ES-I3 (cell line): ENCODE data around the gene ADAMTSL2.
A peak's percentile ranks its signal among the peaks of the same experiment; 100 is the strongest.

Experiments used
- H3K36me3 ChIP-seq: 2 replicates; pipeline ENCODE4 v1.6.1; 2013; ENCODE audit warnings: mild to moderate bottlenecking, low read length, control low read depth, moderate library complexity; ENCODE audit not compliant: insufficient read depth
- H3K4me1 ChIP-seq: 2 replicates; pipeline ENCODE4 v1.6.1; 2013; ENCODE audit warnings: mild to moderate bottlenecking, control low read depth, low read length; ENCODE audit not compliant: insufficient read depth
- H3K9ac ChIP-seq: 2 replicates; pipeline ENCODE4 v1.6.1; 2013; ENCODE audit warnings: low read depth, mild to moderate bottlenecking, low read length, moderate library complexity
- H3K9me3 ChIP-seq: 2 replicates; pipeline ENCODE4 v1.6.1; 2013; ENCODE audit warnings: mild to moderate bottlenecking, low read length, moderate library complexity; ENCODE audit not compliant: control insufficient read depth, insufficient read depth

The ADAMTSL2 gene

DNA sequence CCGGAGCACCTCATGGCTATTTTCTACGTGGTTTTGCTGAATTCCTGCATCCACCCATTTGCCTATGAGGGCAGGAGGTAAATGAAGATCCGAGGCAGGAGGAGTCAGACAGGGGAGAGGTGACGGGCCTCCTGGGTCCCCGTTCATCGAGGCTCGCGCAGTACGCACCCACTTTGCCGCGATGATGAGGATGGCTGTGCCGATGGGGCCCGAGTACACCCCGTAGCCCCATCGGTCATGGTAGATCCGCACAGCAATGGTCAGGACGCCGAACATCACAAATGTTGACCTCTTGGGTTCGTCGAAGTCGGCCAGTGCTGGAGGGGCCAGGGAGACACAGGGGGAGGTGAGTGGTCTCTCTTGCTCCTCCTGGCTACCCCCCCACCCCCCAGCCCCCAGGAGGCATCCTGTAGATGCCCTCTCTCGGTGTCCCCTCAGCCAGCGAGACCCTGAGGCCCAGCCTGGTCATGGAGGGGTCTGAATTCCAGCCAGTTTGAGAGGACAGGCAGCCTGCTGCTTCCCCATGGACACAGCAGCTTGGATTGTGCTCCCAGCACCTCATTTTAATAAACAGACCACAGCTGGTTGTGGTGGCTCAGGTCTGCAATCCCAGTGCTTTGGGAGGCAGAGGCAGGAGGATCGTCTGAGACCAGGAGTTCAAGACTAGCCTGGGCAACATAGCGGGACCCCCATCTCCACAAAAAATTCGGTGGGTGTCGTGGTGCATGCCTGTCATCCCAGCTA, 15.6 kb upstream of the ADAMTSL2 start:
- Histone ChIP-seq H3K4me1 (no peaks in the 10 kb centered on the region), H3K9ac (no peak overlapping the region), H3K36me3 (no peaks in the 10 kb centered on the region), H3K9me3 (no peaks in the 10 kb centered on the region)

DNA sequence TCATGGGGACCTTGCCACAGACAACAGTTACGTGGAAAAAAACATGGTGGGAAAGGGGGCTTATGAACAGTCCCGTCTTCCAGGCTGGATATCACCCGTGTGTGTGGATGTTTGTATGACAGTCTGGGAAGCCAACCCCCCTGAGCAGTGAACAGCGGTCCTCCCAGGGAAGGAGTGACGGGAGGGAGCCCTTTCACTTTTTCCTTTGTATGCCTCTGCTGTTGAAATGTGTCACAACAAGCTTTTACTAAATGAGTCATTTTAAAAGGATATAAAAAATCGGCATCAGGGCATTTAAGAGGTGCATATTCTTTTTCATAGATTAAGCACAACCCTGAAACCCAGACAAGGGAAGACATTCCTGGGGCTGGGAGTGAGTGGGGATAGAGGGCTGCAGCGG, 14.8 kb upstream of the ADAMTSL2 start:
- no peak overlapping the region for H3K9ac ChIP-seq
- no peaks in the 10 kb centered on the region for H3K36me3 ChIP-seq
- no peaks in the 10 kb centered on the region for H3K9me3 ChIP-seq
- no peaks in the 10 kb centered on the region for H3K4me1 ChIP-seq

DNA sequence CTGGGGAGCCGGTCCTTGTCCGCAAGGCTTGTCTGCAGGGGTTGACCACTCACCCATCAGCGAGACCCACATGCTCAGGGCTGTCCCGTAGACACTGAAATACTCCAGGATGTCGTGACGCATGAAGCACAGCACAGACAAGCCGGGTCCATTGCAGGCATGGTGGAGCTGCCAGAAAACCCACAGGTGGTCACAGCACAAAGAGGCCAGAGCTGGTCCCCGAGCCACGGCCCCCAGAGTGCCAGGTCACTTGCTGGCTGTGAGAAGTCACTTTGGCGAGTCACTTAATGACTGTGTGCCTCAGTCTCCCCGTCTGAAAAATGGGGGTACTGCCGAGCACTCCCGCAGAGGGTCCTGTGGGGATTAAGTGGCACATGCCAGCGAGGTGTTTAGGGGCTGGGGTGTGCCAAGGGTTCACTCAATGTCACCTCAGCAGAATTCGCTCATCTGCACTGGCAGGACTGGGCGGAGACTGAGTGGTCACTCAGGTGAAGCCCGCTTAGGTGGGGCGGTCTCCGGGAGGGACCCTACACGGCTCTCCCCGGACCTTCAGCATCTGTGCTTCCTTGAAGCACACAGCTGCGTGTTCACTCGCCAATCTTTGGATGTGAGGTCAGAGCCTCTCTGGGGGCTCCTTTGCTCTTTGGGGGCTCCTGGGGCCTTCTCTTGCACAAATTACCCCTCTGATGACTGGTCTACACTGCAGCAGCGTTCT, 14.2 kb upstream of the ADAMTSL2 start:
- H3K36me3 ChIP-seq, result no peaks in the 10 kb centered on the region
- no peaks in the 10 kb centered on the region for H3K4me1 ChIP-seq
- H3K9ac ChIP-seq, result no peak overlapping the region
- H3K9me3 ChIP-seq, result no peaks in the 10 kb centered on the region

DNA sequence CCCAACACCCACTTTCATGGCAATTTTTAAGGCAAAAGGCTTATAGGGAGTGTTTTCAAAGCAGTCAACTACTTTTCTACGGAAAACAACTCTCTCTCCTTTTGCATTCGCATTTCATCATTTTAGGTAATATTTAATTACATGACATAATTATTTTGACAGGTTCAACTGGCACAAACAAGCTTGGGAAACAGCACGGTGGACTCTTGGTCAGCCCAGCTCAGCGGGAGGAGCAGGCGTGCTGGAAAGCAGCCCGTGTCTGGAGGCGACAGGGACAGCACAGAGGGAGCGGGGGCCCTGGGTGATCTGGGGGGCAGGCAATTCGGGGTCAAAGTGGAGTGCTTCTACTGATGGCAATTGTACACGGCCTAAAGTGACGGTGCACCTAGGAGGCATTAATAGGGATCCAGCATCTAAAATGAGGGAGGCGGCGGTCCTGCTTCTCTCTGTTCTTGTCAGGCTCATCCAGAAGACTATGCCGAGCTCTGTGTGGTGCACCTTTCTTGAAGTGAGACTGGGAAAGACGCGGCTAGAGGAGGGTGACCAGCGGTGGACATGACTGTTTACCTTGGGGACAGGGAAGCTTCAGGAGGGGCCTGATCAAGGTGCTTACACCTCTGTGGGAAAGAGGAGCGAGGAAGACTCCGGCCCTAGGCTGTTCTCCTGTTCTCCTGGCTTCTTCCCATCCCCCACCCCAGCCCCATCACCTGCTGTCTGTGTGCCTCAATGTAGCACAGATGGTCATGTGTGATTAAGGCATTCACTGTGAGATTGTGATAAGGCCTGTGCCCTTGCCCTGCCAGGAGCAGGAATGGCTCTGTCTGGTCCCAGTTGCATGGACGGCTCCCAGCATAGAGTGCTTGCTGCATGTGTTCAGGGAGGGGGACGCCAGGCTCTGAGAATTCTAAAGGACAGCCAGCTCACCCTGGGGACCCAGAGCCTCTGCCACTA, 13.1 kb upstream of the ADAMTSL2 start:
- H3K9ac ChIP-seq, result no peak overlapping the region
- H3K4me1 ChIP-seq, result peaks cover 8% of the 10 kb centered on the region
- no peaks in the 10 kb centered on the region for H3K36me3 ChIP-seq
- no peaks in the 10 kb centered on the region for H3K9me3 ChIP-seq

DNA sequence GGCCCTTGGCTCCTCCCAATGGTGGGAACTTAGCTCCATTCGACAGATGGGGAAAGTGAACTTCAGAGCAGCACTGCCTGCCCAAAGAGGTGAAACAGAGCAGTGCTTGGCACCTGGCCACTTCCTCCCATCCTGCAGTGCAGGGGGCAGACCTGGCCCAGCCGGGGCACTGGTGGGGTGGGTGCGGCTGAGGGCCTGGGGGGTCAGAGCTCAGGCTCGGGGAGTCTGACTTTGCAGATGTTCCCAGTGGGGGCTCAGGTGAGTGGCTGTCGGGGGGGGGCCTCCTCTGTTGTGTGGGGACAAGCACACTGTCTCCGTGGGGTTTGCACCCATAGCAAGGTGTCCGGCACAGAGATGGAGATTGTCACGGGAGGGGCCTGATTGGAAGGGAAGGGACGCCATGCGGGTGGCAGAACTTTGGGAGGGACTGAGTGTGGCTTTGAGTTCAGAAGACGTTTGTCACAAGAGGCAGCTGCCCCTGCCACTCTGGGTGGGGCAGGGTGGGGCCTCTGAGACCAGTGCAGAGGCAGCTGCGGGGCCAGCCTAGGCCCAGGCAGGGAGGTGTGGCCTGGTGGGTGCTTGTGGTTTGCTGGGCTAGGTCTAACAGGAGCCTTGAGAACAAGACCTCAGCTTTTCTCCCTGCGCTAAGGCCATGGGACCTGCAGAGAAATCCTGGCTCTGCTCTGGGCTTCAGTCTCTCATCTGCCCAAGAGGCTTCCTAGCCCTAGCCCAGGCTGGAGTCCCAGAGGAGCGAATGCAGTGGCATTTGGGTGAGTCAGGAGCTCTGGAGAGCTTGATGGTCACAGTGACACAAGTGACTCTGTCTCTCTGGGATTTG, 12.2 kb upstream of the ADAMTSL2 start:
- no peak overlapping the region for H3K9ac ChIP-seq
- H3K36me3 ChIP-seq, result no peaks in the 10 kb centered on the region
- no peaks in the 10 kb centered on the region for H3K9me3 ChIP-seq
- H3K4me1 ChIP-seq, result peaks cover 15% of the 10 kb centered on the region

DNA sequence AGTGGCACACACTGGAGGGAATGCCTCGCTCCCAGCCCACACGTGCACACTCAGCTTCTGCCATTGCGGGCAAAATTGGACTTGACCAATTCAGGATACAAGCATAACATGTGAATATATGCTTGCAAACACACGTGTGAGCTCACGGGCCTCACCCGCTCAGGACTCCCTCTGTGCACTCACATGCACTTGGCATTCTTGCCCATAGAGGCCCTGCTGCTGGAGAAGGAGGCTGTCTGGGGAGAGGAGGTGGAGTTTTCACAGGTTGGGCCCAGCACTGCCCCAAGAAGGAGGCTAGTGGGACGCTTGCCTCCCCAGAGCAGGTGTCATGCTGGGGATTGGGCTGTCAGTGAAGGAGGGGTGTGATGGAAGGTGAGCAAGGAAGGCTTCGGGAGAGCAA, 11.4 kb upstream of the ADAMTSL2 start:
- Histone ChIP-seq H3K9me3 (no peaks in the 10 kb centered on the region), H3K9ac (no peak overlapping the region), H3K4me1 (peaks cover 22% of the 10 kb centered on the region), H3K36me3 (no peaks in the 10 kb centered on the region)

DNA sequence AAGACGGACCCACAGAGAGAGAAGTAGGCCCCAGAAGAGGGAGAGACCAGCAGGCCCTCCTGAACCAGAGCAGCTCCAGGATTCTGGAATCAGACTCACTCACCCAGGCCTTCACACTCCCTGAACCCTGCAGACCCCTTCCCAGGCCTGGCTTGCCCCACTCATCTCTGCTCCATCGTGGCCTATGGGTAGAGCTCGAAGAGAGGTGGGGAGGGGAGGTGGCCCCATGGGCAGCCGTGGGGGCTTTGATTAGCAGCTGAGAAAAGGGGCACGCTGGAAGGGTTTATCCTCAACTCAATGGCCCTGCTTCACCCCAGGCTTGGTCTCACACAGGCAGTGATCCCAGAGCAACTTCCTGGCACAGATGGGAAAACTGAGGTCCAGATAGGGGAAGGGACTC, 10.4 kb upstream of the ADAMTSL2 start:
- Histone ChIP-seq H3K36me3 (no peaks in the 10 kb centered on the region), H3K9me3 (no peaks in the 10 kb centered on the region), H3K4me1 (peaks cover 23% of the 10 kb centered on the region), H3K9ac (no peak overlapping the region)

DNA sequence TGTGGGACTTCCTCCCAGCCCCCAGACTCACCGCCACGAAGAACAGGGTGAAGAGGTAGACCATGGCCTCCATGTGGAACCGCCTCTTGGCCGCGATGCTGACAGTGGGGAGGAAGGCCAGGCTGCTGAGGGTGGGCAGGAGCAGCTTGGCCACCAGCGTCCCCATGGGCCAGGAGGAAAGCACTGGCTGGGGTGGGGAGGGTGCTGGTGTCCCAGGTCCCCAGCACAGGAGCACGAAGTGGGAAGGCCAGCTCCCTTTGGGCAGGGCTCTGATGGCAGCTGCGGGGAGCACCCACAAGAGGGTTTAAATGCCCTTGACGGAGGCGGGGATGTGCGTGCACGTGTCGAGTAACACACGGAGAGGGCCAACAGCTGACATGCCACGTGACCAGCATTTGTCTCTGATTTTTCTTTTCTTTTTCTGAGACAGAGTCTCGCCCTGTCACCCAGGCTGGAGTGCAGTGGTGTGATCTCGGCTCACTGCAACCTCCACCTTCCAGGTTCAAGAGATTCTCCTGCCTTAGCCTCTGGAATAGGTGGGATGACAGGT, 9.8 kb upstream of the ADAMTSL2 start, which contains the start of gene MYMK:
TSS of gene MYMK (minus strand) at position 281 of the 550 bp plus-strand sequence. CDS start at position 166, 115 bp downstream.
- Histone ChIP-seq H3K4me1 (peaks cover 23% of the 10 kb centered on the region), H3K36me3 (no peaks in the 10 kb centered on the region), H3K9ac (no peak within 1 kb of the TSS), H3K9me3 (no peaks in the 10 kb centered on the region)

DNA sequence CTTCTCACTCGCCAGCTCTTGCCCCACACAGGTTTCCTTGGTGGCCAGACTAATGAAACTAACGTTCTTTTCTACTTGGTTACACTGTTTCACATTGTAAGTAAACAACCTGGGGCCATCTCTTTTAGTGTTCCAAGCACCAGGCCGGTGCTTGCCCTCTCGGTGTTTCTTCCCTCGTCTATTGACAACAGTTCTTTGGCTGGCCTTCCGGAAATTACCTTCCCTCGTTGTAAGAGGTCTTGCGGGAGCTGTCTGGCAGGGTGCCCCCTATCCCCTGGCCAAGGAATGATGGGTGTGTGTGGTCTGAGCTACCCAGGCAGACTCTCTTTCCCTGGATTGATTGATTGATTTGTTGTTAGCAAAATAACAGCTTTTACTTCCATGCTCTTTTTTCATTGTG, 8.8 kb upstream of the ADAMTSL2 start:
- no peaks in the 10 kb centered on the region for H3K9me3 ChIP-seq
- H3K9ac ChIP-seq, result no peak overlapping the region
- H3K4me1 ChIP-seq, result peaks cover 23% of the 10 kb centered on the region
- no peaks in the 10 kb centered on the region for H3K36me3 ChIP-seq

DNA sequence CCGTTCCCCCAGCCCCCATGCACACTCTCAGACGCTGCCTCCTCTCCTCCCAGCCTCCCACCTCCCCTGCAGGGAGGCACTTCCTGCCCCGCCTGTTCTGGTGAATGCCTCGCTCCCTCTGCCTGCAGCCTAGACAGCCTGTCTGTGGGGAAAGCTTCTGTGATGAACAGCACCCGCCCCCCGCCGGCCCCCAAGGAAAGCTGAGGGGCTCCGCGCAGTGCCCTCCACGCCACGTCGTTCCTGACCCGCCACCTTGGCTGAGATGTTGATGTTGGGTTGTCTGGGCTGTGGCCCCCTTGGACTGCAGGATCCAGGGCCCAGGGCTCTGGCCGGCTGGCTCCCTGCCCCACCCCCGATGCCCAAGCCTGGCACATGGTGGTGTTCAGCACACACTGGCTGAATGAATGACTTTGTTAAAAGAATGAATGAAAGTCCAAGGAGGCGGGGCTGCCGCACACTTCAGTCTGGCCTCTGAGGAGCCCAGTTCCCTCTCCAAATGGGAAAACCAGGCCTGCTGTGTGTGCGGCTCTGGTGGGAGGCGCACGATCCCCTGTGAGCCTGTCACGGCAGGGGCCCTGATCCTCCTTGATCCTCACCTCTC, 7.7 kb upstream of the ADAMTSL2 start:
- peaks cover 23% of the 10 kb centered on the region for H3K4me1 ChIP-seq
- no peak overlapping the region; the same call in none of the 2 replicates for H3K9ac ChIP-seq
- no peaks in the 10 kb centered on the region for H3K9me3 ChIP-seq
- H3K36me3 ChIP-seq, result no peaks in the 10 kb centered on the region

DNA sequence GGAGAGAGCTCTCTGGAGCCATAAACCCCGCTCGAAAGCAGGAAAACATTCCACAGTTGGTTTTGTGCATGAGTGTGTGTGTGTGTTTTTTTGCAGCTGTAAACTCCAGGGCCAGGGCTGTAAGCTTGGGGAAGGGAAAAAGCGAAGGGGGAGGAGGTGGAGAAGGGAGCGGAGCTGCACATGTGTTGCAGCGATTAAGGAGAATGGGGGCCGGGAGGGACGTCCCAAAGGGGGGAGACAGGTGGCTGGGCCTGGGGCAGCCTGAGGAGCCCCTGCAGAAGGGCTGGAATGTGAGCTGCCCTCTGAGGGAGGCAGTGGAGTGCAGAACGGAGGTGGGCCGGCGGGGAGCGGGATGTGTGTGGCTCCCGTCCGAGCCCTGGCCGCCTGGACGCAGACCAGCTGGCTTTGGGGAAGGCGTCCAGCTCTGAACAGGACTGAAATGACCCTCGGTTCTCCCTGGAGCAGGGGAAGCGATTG, 7.0 kb upstream of the ADAMTSL2 start:
- H3K36me3 ChIP-seq, result no peaks in the 10 kb centered on the region
- peak overlapping the region; percentile 10; the same call in 1 of the 2 replicates for H3K9ac ChIP-seq
- no peaks in the 10 kb centered on the region for H3K9me3 ChIP-seq
- H3K4me1 ChIP-seq, result peaks cover 23% of the 10 kb centered on the region

DNA sequence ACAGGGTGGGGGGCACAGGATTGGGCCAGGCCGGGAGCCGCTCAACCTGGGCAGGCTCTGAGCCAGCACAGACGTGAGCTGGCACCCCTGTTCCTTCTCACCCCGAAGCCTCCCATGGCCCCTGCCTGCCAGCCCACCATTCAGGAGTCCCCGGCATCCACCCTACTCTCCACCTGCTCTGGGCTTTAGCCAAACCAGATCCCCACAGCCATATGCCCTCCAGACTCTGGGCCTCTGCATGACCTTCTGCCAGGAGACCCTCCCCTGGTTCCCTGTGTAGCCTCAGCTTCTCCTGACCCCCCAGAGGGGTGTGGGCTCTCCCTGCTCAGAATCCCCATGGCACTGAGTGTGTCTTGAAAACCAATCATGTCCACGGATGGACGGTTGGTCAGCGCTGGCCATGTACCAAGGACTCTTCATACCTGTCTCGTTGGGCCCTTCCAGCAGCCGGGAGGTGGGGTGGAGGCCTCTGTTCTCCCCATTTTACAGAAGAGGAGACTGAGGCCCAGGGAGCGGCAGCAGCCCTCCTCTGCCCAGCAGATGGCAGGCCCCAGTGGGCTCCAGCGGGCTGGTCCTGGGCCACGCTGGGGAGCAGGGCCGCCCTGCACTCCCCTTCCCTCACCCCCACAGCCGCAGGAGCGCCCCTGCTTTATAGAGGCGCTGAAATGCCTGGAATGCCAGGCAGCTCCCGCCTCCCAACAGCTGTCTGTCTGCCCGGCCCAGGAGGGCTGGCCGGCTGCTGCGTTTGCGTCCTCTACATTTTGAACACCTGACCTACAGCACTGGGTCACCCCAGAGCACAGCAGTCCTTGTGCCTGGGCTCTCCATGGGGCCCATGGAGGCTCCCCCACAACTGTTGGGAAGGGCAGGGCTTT, 6.3 kb upstream of the ADAMTSL2 start:
- Histone ChIP-seq H3K36me3 (no peaks in the 10 kb centered on the region), H3K9ac (no peak overlapping the region), H3K4me1 (peaks cover 24% of the 10 kb centered on the region), H3K9me3 (no peaks in the 10 kb centered on the region)
